ENCODE results near the gene PCDHA4.

- no peak for TF ChIP-seq CTCF (conservative IDR thresholded peaks at IDR 0.05; ENCODE audit: low read depth, low read length)
- TF ChIP-seq EZH2 (IDR thresholded peaks at IDR 0.05; ENCODE audit: low read length, unreplicated experiment), result no peak
Observed at GRCh38 chr5:140796718-140797095, 10.2 kb upstream of the PCDHA4 start.

All from PC-3 (cell line).